HG02973 (cell line): Measurements from ENCODE around the gene ATRAID.

Experiments
- ATAC-seq: cut with Tn5 transposase; IDR thresholded peaks from one replicate; pipeline ENCODE4 v1.9.1; 2021; ENCODE audit warnings: moderate library complexity; ENCODE audit not compliant: unreplicated experiment

Gene ATRAID

DNA sequence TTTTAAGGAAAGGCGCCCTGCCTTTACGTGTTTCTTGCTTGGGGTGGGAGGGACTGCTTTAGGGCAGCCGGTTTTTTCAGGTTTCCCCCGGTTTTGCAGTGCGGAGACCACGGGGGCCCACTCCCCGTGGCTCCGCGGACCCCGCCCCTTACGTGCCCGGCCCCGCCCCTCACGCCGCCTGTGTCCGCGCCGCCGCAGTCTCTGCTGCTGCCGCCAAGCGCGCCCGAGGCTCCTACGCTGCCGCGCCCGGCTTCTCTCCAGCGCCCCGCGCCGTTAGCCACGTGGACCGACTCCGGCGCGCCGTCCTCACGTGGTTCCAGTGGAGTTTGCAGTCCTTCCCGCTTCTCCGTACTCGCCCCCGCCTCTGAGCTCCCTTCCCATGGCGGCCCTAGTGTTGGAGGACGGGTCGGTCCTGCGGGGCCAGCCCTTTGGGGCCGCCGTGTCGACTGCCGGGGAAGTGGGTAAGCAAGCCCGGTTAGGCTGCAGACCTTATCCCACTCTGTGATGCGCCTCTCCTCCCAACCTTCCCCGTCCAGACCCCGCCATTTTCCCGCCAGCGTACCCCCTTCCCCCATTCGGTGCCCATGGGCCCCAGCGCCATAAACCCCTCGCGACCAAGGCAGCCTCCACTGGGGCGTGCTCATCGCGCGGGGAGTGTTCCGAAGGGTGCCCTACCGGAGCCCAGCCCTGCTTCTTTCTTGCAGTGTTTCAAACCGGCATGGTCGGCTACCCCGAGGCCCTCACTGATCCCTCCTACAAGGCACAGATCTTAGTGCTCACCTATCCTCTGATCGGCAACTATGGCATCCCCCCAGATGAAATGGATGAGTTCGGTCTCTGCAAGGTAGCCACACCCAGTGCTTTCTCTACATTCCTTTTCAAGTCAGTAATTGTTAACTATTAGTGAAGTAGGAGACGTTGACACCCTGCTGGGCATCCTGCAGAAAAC, 5.6 kb downstream of the ATRAID start, which contains the start of gene CAD:
TSS of gene CAD (plus strand) at position 197 of the 949 bp plus-strand sequence. CDS start at position 380, 183 bp downstream.
- peak; percentile 66 for ATAC-seq

DNA sequence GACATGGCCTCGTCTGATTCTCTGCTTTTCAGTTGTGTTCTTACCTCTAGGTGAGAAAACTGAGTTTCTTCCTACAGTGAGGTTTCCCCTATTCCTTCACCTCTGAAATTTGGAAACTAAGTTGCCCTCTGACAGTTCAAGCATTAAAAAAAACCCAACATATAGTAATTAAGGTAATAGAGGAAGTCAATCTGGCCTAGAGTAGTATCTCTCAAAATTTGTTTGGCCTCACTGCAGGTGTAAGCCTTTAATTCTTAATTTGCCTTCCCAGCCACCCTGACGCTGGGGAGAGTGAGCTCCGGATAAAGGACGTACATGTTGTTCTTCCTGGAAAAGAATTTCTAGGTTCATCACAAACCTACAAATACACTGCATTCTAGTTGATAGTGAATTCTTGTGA, 6.8 kb downstream of the ATRAID start:
- no peak for ATAC-seq

DNA sequence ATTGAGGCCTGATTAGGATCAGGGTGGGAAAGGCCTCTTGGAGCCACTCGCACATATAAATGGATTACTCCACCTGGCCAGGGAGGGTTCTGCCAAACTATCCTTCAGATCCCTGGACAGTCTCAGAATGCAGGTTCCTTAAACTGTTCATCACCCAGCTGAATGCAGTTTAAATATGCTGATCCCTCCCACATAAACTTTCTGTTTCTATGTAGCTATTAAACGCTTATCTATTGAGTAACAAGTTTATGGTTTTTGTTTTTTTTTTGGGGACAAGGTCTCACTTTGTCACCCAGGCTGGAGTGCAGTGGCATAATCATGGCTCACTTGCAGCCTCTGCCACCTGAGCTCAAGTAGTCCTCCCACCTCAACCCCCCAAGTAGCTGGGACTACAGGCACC, 7.2 kb downstream of the ATRAID start:
- ATAC-seq: no peak

DNA sequence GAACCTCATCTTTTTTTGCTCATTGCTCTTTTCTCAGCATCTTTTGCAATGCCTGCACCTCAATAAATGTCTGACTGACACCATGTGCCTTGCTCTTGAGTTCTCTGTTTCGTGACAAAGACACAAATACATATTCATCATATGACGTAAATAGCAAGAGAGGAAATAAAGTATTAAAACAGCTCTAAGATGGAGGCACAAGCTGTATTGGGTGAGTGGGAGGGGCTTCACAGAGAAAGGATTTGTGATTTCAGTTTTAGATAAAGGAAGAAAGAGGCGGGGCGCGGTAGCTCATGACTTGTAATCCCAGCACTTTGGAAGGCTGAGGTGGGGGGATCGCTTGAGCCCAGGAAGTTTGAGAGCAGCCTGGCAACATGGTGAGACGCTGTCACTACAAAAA, 8.2 kb downstream of the ATRAID start:
- no peak for ATAC-seq

DNA sequence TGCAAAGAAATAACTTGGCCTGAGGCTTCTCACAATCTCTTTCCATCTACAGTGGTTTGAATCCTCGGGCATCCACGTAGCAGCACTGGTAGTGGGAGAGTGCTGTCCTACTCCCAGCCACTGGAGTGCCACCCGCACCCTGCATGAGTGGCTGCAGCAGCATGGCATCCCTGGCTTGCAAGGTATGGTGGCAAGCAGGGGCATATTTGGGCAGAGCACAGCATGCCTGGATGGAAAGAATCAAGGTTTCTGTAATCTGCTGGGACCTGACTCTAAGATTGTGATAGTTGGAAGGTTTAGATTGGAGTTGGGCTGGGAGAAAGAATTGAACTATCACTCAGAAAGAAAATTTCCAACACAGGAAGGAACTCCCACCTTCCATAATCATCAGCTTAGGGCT, 9.3 kb downstream of the ATRAID start:
- no peak for ATAC-seq

DNA sequence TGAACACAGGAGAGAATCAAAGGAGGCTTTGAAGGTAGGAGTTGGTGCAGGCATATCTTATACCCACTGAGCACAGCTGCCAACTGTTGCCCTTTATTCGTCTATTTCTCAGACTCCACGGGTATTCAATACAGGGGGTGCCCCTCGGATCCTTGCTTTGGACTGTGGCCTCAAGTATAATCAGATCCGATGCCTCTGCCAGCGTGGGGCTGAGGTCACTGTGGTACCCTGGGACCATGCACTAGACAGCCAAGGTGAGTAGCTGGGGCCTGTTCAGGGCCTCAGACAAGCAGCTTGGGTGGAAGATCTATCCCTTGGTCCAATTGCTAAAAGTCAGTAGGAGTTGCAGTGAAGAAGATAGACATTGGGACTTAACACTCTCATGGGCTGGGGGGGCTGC, 10.6 kb downstream of the ATRAID start:
- no peak for ATAC-seq

DNA sequence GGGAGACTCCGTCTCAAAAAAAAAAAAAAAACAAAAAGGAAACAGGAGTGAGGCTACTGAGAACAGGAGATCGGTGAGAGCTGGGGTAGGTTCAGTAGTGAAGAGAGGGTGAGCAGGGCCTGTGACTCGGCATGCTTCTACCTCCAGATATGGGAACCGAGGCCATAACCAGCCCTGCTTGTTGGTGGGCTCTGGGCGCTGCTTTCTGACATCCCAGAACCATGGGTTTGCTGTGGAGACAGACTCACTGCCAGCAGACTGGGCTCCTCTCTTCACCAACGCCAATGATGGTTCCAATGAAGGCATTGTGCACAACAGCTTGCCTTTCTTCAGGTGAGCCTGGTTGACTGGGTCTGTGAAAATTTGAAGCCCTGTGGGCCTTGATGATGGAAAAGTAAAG, 11.6 kb downstream of the ATRAID start:
- ATAC-seq: no peak

DNA sequence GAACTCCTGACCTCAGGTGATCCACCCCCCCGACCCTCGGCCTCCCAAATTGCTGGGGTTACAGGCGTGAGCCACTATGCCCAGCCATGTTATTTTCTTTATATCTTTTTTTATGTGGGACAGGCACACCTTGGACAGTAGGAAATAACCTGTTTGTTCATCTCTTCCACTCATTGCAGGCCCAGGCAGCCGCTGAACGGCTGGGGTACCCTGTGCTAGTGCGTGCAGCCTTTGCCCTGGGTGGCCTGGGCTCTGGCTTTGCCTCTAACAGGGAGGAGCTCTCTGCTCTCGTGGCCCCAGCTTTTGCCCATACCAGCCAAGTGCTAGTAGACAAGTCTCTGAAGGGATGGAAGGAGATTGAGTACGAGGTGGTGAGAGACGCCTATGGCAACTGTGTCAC, 13.7 kb downstream of the ATRAID start:
- ATAC-seq: no peak

DNA sequence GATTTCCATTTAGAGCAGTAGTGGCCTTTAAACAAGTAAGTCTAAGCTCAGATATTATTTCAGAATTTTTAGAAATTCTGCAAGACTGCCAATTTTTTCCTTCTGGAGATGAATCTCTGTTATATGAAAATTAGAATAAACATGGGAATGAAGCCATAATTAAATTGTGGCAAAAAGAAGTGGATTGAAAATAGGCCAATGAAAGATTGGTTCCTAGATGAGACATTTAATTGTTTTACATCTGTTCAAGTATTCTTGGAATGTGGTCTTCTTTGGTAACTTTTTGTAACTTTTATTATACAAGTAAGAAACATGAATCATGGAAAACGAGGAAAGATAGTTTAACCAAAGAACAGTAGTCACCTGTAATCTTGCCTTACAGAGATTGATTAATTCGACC, 15.7 kb downstream of the ATRAID start:
- no peak for ATAC-seq

DNA sequence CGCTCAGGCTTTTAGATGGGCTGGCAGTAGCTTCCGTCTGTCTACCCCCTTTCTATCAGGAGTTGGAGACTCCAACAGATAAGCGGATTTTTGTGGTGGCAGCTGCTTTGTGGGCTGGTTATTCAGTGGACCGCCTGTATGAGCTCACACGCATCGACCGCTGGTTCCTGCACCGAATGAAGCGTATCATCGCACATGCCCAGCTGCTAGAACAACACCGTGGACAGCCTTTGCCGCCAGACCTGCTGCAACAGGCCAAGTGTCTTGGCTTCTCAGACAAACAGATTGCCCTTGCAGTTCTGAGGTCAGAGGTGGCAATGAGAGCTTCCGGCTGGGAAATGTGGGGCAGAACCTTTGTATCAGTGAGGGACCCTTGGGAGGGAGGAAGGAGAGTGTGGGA, 20.1 kb downstream of the ATRAID start:
- ATAC-seq: no peak

DNA sequence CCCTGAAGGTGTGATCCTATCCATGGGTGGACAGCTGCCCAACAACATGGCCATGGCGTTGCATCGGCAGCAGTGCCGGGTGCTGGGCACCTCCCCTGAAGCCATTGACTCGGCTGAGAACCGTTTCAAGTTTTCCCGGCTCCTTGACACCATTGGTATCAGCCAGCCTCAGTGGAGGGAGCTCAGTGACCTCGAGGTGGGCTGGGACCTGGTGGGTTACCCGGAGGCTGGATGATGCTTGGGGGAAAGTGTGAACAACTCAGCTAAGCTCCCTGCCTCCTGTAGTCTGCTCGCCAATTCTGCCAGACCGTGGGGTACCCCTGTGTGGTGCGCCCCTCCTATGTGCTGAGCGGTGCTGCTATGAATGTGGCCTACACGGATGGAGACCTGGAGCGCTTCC, 21.5 kb downstream of the ATRAID start:
- ATAC-seq: no peak

DNA sequence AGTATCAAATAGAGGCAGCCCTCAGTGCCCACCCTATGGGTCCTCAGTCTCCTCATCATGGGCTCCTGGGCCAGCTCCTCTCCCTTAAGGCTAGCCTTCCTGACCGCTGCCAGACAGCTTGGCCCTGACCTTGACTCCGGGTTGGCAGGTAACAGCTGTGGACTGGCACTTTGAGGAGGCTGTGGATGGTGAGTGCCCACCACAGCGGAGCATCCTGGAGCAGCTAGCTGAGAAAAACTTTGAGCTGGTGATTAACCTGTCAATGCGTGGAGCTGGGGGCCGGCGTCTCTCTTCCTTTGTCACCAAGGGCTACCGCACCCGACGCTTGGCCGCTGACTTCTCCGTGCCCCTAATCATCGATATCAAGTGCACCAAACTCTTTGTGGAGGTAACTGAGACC, 24.3 kb downstream of the ATRAID start:
- ATAC-seq: no peak

DNA sequence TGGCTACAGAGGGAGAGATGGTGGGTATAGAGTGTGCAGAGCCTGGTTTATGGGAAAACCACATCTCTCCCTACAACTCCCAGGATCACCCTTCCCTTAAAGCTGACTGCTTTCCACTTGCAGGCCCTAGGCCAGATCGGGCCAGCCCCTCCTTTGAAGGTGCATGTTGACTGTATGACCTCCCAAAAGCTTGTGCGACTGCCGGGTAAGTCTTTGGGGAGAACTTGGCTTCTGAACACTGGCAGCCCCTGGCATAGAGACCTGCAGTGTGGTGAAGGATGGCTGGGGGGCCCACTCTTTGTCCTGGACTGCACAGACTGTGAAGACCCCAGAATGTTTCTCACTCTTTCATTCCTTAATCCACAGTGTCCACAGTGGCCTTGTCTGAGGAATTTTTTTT, 24.8 kb downstream of the ATRAID start:
- no peak for ATAC-seq

DNA sequence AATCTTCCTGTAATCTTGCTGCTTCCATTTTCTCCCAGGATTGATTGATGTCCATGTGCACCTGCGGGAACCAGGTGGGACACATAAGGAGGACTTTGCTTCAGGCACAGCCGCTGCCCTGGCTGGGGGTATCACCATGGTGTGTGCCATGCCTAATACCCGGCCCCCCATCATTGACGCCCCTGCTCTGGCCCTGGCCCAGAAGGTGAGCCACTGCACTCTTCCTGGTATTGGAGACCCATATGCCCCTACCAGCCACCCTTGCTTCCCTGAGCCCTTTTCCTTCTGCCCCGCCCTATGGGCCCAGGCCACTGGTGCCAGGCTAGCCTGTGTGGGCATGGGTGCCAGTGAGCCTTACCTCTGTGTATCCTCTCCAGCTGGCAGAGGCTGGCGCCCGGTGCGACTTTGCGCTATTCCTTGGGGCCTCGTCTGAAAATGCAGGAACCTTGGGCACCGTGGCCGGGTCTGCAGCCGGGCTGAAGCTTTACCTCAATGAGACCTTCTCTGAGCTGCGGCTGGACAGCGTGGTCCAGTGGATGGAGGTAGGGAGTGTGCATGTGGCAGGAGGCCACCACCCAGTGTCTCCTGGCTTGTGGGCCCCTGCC, 25.6 kb downstream of the ATRAID start:
- no peak for ATAC-seq

DNA sequence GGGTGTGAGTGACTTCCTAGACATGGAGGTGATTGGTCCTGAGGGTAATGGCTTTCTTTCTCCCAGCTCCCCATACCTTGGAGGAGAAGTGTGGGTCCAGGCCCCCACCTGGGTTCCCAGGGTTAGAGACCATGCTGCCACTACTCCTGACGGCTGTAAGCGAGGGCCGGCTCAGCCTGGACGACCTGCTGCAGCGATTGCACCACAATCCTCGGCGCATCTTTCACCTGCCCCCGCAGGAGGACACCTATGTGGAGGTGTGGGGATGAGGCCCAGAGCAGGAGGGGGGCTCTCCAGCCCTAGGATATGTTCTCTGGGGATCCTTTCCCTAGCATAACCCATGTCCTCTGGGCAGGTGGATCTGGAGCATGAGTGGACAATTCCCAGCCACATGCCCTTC, 27.1 kb downstream of the ATRAID start:
- ATAC-seq: no peak

DNA sequence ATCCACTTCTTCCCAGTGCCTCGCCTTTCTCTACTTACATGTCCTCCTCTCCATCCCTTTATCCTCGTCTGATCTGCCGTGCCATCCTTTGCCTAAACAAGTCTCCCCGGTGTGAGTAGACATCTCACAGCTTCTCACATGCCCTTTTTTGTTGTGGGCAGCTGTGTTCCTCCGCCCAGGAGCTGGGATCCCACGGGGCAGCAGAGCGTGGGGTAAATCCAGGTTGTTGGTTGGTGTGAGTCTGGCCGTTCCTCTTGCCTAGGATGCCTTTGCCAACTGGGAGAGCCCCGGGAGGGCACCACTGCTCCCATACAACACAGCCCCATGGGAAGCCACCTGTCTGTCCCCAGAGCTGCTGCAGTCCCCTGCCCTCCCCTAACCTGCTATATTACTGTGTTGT, 28.6 kb downstream of the ATRAID start:
- no peak for ATAC-seq

DNA sequence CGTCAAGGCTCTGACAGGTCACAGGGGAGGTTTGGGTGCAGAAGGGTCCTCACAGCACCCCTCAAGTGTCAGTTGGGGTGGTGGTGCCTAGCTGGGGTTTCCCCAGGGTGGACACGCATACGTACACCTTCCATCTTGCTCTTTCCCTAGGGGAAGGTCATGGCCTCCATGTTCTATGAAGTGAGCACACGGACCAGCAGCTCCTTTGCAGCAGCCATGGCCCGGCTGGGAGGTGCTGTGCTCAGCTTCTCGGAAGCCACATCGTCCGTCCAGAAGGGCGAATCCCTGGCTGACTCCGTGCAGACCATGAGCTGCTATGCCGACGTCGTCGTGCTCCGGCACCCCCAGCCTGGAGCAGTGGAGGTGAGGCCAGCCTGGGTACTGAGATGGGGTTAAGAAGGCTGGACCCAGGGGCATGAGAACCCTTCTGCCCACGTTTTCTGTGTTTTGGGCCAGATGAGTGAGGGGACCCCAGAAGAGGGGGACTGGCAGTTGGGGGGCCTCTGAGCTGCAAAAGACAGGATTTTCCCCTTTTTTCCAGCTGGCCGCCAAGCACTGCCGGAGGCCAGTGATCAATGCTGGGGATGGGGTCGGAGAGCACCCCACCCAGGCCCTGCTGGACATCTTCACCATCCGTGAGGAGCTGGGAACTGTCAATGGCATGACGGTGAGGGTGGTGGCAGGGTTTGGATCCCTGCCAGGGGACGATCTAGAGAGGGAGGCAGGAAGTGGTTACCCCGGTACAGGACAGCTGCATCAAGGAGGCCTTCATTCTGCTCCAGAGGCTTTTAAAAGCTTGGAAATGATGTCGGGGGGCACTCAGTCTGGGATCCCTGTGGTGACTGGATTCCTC, 30.1 kb downstream of the ATRAID start:
- ATAC-seq: no peak

DNA sequence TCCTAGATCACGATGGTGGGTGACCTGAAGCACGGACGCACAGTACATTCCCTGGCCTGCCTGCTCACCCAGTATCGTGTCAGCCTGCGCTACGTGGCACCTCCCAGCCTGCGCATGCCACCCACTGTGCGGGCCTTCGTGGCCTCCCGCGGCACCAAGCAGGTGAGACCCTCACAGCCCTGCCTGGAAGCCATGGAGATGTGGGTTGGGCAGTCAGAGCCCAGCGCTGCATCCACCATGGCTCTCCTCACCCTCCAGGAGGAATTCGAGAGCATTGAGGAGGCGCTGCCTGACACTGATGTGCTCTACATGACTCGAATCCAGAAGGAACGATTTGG, 30.7 kb downstream of the ATRAID start:
- ATAC-seq: no peak

DNA sequence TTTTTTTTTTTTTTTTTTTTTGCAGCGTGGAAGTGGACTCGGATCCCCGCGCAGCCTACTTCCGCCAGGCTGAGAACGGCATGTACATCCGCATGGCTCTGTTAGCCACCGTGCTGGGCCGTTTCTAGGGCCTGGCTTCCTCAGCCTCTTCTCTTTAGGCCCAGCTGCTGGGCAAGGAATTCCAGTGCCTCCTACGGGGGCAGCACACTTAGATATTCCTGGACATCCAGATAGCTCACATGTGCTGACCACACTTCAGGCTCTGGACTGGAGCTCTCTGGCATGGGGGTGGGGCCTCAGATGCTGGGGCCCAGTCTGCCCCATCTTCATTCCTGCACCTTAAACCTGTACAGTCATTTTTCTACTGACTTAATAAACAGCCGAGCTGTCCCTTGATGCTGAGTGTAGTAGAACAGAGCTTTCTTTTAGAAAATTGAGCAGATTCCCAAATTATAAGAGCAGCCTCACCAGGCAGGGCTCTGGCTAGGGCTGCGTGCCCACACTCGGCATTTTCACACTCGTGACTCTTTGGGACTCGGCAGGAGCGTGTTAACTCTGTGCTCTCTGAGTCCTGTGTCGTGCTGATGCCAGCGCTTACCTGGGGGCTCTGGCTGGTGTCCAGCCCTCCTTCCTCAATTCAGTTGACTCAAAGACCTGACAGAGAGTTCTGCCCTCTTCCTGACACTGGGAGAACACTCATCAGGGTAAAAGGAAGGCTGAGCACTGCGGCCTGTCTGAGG, 31.7 kb downstream of the ATRAID start:
- ATAC-seq: no peak

DNA sequence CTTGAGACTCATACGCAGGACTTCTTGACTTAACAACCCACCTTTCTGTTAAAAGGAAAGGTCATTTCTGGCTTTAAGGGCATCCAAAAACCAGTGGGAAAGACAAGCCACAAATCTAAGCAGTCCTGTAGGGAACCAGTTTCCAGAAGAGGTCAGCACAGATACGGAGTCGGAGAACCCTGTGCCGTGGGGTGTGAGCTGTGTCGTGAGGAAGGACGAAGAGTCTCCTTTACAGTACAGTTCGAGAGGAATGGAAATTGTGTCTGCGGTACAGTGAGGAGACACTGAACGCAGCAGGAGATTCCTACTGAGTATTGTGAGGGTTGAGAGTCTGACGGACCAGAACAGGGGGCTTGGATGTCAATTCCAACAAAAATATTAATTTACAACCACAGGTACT, 33.3 kb downstream of the ATRAID start:
- ATAC-seq: no peak

DNA sequence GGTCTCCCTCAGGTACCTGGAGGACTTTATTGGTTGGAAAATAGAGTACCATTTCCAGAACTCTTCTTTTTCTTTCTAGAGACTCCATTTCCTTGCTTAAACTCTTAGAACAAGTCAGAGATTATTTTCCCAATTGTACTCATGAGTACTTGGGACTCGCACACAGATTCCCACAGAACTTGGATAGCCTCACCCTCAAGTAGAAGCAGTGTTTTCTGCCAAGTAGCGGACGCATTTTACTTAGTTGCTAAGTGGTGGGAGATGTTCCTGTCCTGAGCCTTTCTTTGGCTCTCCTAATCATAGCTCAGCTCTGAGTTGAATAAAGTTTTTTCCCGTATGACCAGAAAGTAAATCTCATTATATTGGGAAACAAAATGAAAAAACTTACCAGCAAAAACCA, 33.8 kb downstream of the ATRAID start:
- no peak for ATAC-seq
